COR-L47 (cell line): ENCODE results near the gene MAPK8.
A peak's percentile ranks its signal among the peaks of the same experiment; 100 is the strongest.
"Not testable (repeated sequence)": the region's sequence is repeated elsewhere in the genome, so short reads cannot be mapped to it uniquely, and the experiment has no call there.

Experiments used
- DNase-seq: peaks from one replicate; lab custom pipeline; 2025; lab: John Stamatoyannopoulos, UW

Gene MAPK8

GRCh38 chr10:48306265-48306869, at the start of gene MAPK8:
Gene MAPK8 (plus strand): TSS chr10:48306677. CDS start chr10:48401661, 94,984 bp downstream.
- peak; percentile 55 for DNase-seq

GRCh38 chr10:48257407-48257961, 49.0 kb upstream of the MAPK8 start:
- no peak for DNase-seq

- no peak for DNase-seq
Measured at GRCh38 chr10:48258105-48258504, 48.4 kb upstream of the MAPK8 start.

GRCh38 chr10:48266528-48266927, 39.9 kb upstream of the MAPK8 start:
- DNase-seq, result no peak

- no peak for DNase-seq
Measured at GRCh38 chr10:48271047-48271730, 35.3 kb upstream of the MAPK8 start.

- DNase-seq, result no peak
Measured at GRCh38 chr10:48272682-48273081, 33.8 kb upstream of the MAPK8 start.

GRCh38 chr10:48273741-48274140, 32.7 kb upstream of the MAPK8 start:
- DNase-seq, result no peak

GRCh38 chr10:48274636-48275035, 31.8 kb upstream of the MAPK8 start, which contains the start of gene FRMPD2:
Gene FRMPD2 (minus strand): TSS chr10:48274696. CDS start chr10:48274567, 129 bp downstream.
- no peak for DNase-seq

- no peak for DNase-seq
Measured at GRCh38 chr10:48277093-48277492, 29.4 kb upstream of the MAPK8 start.

GRCh38 chr10:48279081-48279751, 27.3 kb upstream of the MAPK8 start:
- DNase-seq, result no peak

- not testable (repeated sequence) for DNase-seq
Measured at GRCh38 chr10:48281697-48282096, 24.8 kb upstream of the MAPK8 start.

- no peak for DNase-seq
Measured at GRCh38 chr10:48282829-48283228, 23.6 kb upstream of the MAPK8 start.

- no peak for DNase-seq
Measured at GRCh38 chr10:48284002-48284546, 22.4 kb upstream of the MAPK8 start.

- no peak for DNase-seq
Measured at GRCh38 chr10:48284811-48285210, 21.7 kb upstream of the MAPK8 start.

- no peak for DNase-seq
Measured at GRCh38 chr10:48285710-48286109, 20.8 kb upstream of the MAPK8 start.

GRCh38 chr10:48286356-48286755, 20.1 kb upstream of the MAPK8 start:
- no peak for DNase-seq

GRCh38 chr10:48287417-48288391, 18.8 kb upstream of the MAPK8 start:
- no peak for DNase-seq

- no peak for DNase-seq
Measured at GRCh38 chr10:48288661-48289060, 17.8 kb upstream of the MAPK8 start.

GRCh38 chr10:48289501-48290238, 16.8 kb upstream of the MAPK8 start:
- DNase-seq, result peak; percentile 25

- no peak for DNase-seq
Measured at GRCh38 chr10:48290286-48290685, 16.2 kb upstream of the MAPK8 start.

GRCh38 chr10:48291190-48291589, 15.3 kb upstream of the MAPK8 start:
- DNase-seq, result no peak
